PC-3 (cell line): Measurements from ENCODE around the gene SPACA9.

Experiments
- CTCF ChIP-seq: fragments of 300-600 bp; sonication (generic); conservative IDR thresholded peaks from 2 replicates; pipeline ENCODE4 v1.5.1; 2017; ENCODE audit warnings: antibody characterized with exemption, low read depth, mild to moderate bottlenecking, low read length
- EZH2 ChIP-seq: fragments of 300-600 bp; sonication (generic); IDR thresholded peaks from one replicate; pipeline ENCODE4 v1.6.1; 2017; ENCODE audit warnings: antibody characterized with exemption, mild to moderate bottlenecking, low read length; ENCODE audit not compliant: unreplicated experiment

- TF ChIP-seq CTCF (no peak), EZH2 (no peak)
Measured at GRCh38 chr9:132846109-132846917, 32.4 kb upstream of the SPACA9 start.
